ENCODE results near the gene RBMX. TPM values are rescaled to one million over a fixed set of nuclear protein-coding genes. Genes with fewer than 3 reads are reported as not detected.

Gene RBMX
- total and polyA plus RNA-seq, 2 experiments from 2014 or later, result 337 to 601 TPM

DNA sequence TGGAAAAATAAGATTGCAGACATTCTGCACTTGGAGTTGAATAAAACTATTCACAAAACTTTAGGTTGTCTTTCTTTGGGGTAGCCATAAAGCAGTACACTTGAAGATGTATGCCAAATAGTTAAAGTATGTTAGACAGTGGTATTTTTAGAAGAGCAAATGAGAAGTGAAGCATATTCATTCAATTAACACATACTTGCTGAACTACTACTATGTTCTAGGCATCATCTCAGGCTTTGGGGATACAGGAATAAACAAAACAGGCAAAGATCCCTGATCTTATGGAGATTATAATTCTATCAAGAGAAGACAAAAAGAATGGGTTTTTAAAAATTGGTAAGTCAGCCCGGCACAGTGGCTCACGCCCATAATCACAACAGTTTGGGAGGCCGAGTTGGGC, 29.0 kb downstream of the RBMX start (continued):
- TF ChIP-seq NANOG (IDR thresholded peaks at IDR 0.05; ENCODE audit: borderline replicate concordance) (no peak), ZNF462 (CRISPR knock-in tag; IDR thresholded peaks at IDR 0.05) (no peak), CTCF (conservative IDR thresholded peaks at IDR 0.05; ENCODE audit: low read depth in 2 of 2) (no peak)

DNA sequence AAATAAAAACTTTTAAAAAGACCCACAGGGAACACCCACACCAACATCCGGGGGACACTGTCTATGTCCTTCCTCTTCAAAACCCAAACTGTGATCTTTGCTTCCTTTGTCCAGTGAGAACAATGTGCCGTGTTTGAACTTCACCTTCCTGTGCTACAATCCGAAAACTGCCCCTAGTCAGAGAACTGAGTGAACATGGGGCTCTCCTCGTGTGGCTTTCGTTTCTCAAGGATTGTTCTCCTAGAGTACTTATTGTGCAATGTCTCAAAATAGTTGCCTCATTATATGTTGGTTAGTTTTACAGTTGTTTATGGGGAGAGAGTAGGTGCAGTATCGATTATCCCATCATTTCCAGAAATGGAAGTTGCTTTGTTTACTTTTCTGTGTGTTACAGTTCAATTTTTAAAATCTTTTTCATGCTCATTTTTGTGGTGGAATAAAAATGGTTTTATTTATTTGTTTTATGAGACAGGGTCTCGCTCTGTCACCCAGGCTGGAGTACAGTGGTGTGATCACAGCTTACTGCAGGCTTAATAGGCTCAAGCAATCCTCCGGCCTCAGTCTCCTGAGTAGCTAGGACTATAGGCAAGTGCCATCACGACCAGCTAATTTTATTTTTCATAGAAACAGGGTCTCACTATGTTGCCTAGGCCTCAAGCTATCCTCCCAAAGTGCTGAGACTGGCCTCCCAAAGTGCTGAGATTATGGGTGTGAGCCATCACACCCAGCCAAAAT, 29.9 kb downstream of the RBMX start:
- no peak overlapping the region for H3K4me3 Mint-ChIP-seq
- peaks cover 49% of the 10 kb centered on the region for H3K36me3 Mint-ChIP-seq (ENCODE audit: low read depth)
- no peak overlapping the region for H2AFZ ChIP-seq
- H3K27ac Mint-ChIP-seq, result no peak overlapping the region
- TF ChIP-seq ZNF331 (CRISPR knock-in tag; IDR thresholded peaks at IDR 0.05; ENCODE audit: low read depth), result no peak
- no peak for TF ChIP-seq NANOG (IDR thresholded peaks at IDR 0.05; ENCODE audit: borderline replicate concordance)
- H3F3A ChIP-seq (replicated peaks; ENCODE audit: low read depth), result no peaks in the 10 kb centered on the region
- no peaks in the 10 kb centered on the region for H3K4me1 ChIP-seq (ENCODE audit: insufficient read depth)
- H3K36me3 ChIP-seq (ENCODE audit: insufficient read depth), result no peaks in the 10 kb centered on the region
- no peaks in the 10 kb centered on the region for H3K27me3 Mint-ChIP-seq (ENCODE audit: insufficient read depth, low read depth, poor library complexity)
- H3K4me2 ChIP-seq, result no peak overlapping the region
- no peak overlapping the region for H3K4me3 ChIP-seq
- no peak overlapping the region for H3K27ac ChIP-seq (ENCODE audit: low read depth)
- no peaks in the 10 kb centered on the region for H3K9me2 ChIP-seq (ENCODE audit: insufficient read depth)
- DNase-seq (ENCODE audit: low spot score) (no peak), ATAC-seq (no peak)
- no peaks in the 10 kb centered on the region for H3K27me3 ChIP-seq (ENCODE audit: insufficient read depth)
- H4K20me1 ChIP-seq (replicated peaks; ENCODE audit: insufficient read depth), result no peaks in the 10 kb centered on the region; the same call in 1 of the 2 replicates
- H3K79me2 ChIP-seq (replicated peaks; ENCODE audit: insufficient read depth), result no peaks in the 10 kb centered on the region
- no peaks in the 10 kb centered on the region for H3K9me3 Mint-ChIP-seq
- H3K4me1 Mint-ChIP-seq, result no peaks in the 10 kb centered on the region
